Fibroblast of lung (primary cell): ENCODE data around the gene MAPK8IP1. TPM values are rescaled to one million over a fixed set of nuclear protein-coding genes. Genes with fewer than 3 reads are reported as not detected.

ENCODE experiments used
- DNase-seq, 2 donors: peaks; one replicate each; pipeline versions ENCODE4 v3.0.0 to v3.0.0-alpha.2; 2010; ENCODE audit warnings: low read depth in 2 of 2
- H2AFZ ChIP-seq: 2 replicates; pipeline ENCODE4 v1.5.1; 2012; ENCODE audit warnings: low read length, control low read depth, inconsistent platforms
- H3K27ac ChIP-seq: 2 replicates; pipeline ENCODE4 v1.5.1; 2011; ENCODE audit warnings: low read length, control low read depth; ENCODE audit not compliant: insufficient read depth
- H3K27me3 ChIP-seq: 2 replicates; pipeline ENCODE4 v1.5.1; 2011; ENCODE audit warnings: mild to moderate bottlenecking, low read length; ENCODE audit not compliant: control insufficient read depth, insufficient read depth
- H3K36me3 ChIP-seq: 2 replicates; pipeline ENCODE4 v1.5.1; 2011; ENCODE audit warnings: low read length; ENCODE audit not compliant: control insufficient read depth, insufficient read depth
- H3K4me1 ChIP-seq: 2 replicates; pipeline ENCODE4 v1.5.1; 2011; ENCODE audit warnings: low read length; ENCODE audit not compliant: control insufficient read depth, insufficient read depth; ENCODE audit errors: extremely low read depth
- H3K4me2 ChIP-seq: 2 replicates; pipeline ENCODE4 v1.5.1; 2011; ENCODE audit warnings: low read length, control low read depth; ENCODE audit not compliant: insufficient read depth; ENCODE audit errors: extremely low read depth
- H3K4me3 ChIP-seq, 4 experiments: fragments of 200-600 bp in 1 of 4; sonication (generic) in 1 of 4; replicated peaks in 1 of 4; 2 replicates each; pipeline ENCODE4 v1.5.1; 2011 to 2016; ENCODE audit warnings: low read length in 4 of 4, low read depth in 3 of 4, mild to moderate bottlenecking in 3 of 4, control low read depth in 2 of 4, inconsistent platforms in 1 of 4, mixed read lengths in 1 of 4; ENCODE audit not compliant: insufficient read depth in 1 of 4; ENCODE audit errors: control extremely low read depth in 1 of 4
- H3K79me2 ChIP-seq: 2 replicates; pipeline ENCODE4 v1.5.1; 2012; ENCODE audit warnings: mild to moderate bottlenecking, low read length, inconsistent platforms; ENCODE audit not compliant: control insufficient read depth, insufficient read depth
- H3K9ac ChIP-seq: 2 replicates; pipeline ENCODE4 v1.5.1; 2011; ENCODE audit warnings: mild to moderate bottlenecking, low read length, control low read depth; ENCODE audit not compliant: insufficient read depth
- H3K9me3 ChIP-seq: 2 replicates; pipeline ENCODE4 v1.5.1; 2012; ENCODE audit warnings: low read depth, low read length; ENCODE audit not compliant: control insufficient read depth, insufficient read depth
- H4K20me1 ChIP-seq: 2 replicates; pipeline ENCODE4 v1.5.1; 2011; ENCODE audit warnings: low read length; ENCODE audit not compliant: control insufficient read depth, insufficient read depth; ENCODE audit errors: extremely low read depth
- CTCF ChIP-seq, 2 donors: IDR thresholded peaks in 1 of 2; conservative IDR thresholded peaks in 1 of 2; 1 replicate in 1 of 2; 2 replicates in 1 of 2; pipeline ENCODE4 v1.5.1; 2011 to 2012; ENCODE audit warnings: low read length in 2 of 2, control low read depth in 1 of 2, inconsistent platforms in 1 of 2, low read depth in 1 of 2, mild to moderate bottlenecking in 1 of 2
- EZH2 ChIP-seq: IDR thresholded peaks from 2 replicates; pipeline ENCODE4 v1.5.1; 2012; ENCODE audit warnings: low read length, control low read depth, mild to moderate bottlenecking; ENCODE audit errors: missing control alignments
- polyA plus RNA-seq, 2 donors: library from polyadenylated mRNA; depleted of rRNA in 1 of 2; stranded (reverse) in 1 of 2; unstranded in 1 of 2; fragments of >200 nt; gene quantifications; 2 replicates each; pipeline ENCODE4 v1.2.1, GENCODE V29; 2011 to 2012; ENCODE audit warnings: missing spikeins in 1 of 2
- total RNA-seq: library from RNA; depleted of rRNA; stranded (reverse); fragments of >200 nt; gene quantifications from 2 replicates; pipeline ENCODE4 v1.2.1, GENCODE V29; 2014

Gene MAPK8IP1
- total and polyA plus RNA-seq, 2 donors (not counting 1 experiment from before 2014, with no cell fraction given) = 3.8 to 6.6 TPM

DNA sequence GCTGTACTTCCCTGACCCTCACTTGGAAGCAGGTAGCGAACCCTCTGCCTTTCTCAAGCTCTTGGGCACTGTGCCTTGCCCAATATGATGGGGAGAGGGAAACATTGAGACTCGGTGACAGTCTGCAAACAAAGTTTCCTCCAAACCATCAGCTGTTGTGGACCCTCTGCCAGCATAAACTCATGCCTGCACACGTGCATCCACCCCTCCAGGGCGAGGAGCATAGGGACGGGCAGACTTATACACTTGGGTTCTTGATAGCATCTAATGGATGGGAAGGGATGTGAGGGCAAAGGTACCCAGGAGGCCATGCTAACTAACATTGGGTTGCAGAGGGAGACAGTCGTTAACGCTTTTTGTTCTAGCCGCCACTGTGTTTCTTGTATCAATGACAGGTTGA, 8.2 kb upstream of the MAPK8IP1 start:
- DNase-seq = no peak
- Histone ChIP-seq H3K4me2 (no peak overlapping the region), H3K4me3 (no peak overlapping the region), H3K27ac (no peak overlapping the region), H3K9me3 (no peaks in the 10 kb centered on the region), H3K4me1 (peaks cover 10% of the 10 kb centered on the region), H2AFZ (no peak overlapping the region), H3K36me3 (peaks cover 2% of the 10 kb centered on the region), H3K27me3 (no peaks in the 10 kb centered on the region), H3K9ac (no peak overlapping the region), H4K20me1 (peaks cover 2% of the 10 kb centered on the region), H3K79me2 (no peaks in the 10 kb centered on the region)
- TF ChIP-seq EZH2 (no peak), CTCF (conservative IDR thresholded peaks at IDR 0.05 in 1 of 2, IDR thresholded peaks at IDR 0.05 in 1 of 2; ENCODE audit: low read depth in 1 of 2, low read length in 2 of 2) (no peak)

GRCh38 chr11:45877845-45878244, 7.6 kb upstream of the MAPK8IP1 start:
- Histone ChIP-seq H3K4me1 (peaks cover 6% of the 10 kb centered on the region), H4K20me1 (peaks cover 2% of the 10 kb centered on the region), H3K4me3 (no peak overlapping the region), H2AFZ (no peak overlapping the region), H3K27ac (no peak overlapping the region), H3K36me3 (peaks cover 2% of the 10 kb centered on the region), H3K9me3 (no peaks in the 10 kb centered on the region), H3K79me2 (no peaks in the 10 kb centered on the region), H3K9ac (no peak overlapping the region), H3K27me3 (no peaks in the 10 kb centered on the region), H3K4me2 (no peak overlapping the region)
- TF ChIP-seq EZH2 (no peak), CTCF (conservative IDR thresholded peaks at IDR 0.05 in 1 of 2, IDR thresholded peaks at IDR 0.05 in 1 of 2; ENCODE audit: low read depth in 1 of 2, low read length in 2 of 2) (no peak)
- DNase-seq = no peak

DNA sequence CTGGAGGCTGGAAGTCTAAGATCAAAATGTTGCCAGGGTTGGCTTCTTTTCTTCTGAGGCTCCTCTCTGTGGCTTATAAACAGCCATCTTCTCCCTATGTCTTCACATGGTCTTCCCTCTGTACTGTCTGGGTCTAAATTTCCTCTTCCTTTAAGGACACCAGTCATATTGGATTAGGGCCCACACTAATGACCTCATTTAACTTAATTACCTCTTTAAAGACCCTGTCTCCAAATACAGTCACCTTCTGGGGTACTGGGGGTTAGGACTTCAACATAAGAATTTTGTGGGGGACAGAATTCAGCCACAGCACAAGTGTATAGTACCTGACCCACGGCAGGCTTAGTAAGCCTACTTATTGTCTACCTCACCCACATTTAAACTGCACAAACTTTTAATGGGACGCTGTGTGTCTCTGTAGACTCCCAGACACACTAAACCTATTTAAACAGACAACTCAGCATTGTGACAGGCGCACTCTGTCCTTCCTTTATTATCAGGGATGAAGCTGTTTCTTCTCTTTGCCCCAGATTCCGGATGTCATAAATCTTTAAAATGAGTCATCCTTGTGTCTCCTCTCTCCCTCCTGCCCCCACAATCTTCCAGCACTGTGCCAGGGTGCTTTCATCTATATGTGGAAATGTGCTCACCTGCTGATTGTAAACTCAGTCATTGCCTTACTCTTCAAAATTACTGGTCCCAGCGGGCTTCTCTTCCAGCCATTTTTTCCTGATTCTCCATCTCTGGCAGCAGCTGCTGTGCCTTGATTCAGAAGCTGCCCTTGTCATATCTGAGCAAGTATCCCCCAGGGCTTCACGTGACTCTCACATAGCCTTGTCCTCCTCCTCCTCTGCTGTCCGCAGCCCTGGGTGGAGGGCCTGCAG, 5.4 kb upstream of the MAPK8IP1 start:
- Histone ChIP-seq H3K27ac (no peak overlapping the region), H3K79me2 (no peaks in the 10 kb centered on the region), H3K4me3 (no peak overlapping the region), H3K36me3 (peaks cover 2% of the 10 kb centered on the region), H2AFZ (no peak overlapping the region), H3K9ac (no peak overlapping the region), H3K4me1 (no peaks in the 10 kb centered on the region), H3K9me3 (no peaks in the 10 kb centered on the region), H4K20me1 (no peaks in the 10 kb centered on the region), H3K27me3 (no peaks in the 10 kb centered on the region), H3K4me2 (no peak overlapping the region)
- peak in 1 of 2 donors; percentile 42 for DNase-seq
- TF ChIP-seq EZH2 = no peak
- no peak for TF ChIP-seq CTCF (conservative IDR thresholded peaks at IDR 0.05 in 1 of 2, IDR thresholded peaks at IDR 0.05 in 1 of 2; ENCODE audit: low read depth in 1 of 2, low read length in 2 of 2)
